HG02885 (cell line): ENCODE measurements around the gene CFDP1.

Experiments used
- ATAC-seq: cut with Tn5 transposase; IDR thresholded peaks from one replicate; pipeline ENCODE4 v1.9.1; 2021; ENCODE audit warnings: mild to moderate bottlenecking; ENCODE audit not compliant: unreplicated experiment, poor library complexity

Gene CFDP1

GRCh38 chr16:75432828-75433731 lies at the start of gene CFDP1:
CFDP1 (minus strand) TSS chr16:75433503; CDS start chr16:75433352, 151 bp downstream.
- peak; percentile 94 for ATAC-seq

DNA sequence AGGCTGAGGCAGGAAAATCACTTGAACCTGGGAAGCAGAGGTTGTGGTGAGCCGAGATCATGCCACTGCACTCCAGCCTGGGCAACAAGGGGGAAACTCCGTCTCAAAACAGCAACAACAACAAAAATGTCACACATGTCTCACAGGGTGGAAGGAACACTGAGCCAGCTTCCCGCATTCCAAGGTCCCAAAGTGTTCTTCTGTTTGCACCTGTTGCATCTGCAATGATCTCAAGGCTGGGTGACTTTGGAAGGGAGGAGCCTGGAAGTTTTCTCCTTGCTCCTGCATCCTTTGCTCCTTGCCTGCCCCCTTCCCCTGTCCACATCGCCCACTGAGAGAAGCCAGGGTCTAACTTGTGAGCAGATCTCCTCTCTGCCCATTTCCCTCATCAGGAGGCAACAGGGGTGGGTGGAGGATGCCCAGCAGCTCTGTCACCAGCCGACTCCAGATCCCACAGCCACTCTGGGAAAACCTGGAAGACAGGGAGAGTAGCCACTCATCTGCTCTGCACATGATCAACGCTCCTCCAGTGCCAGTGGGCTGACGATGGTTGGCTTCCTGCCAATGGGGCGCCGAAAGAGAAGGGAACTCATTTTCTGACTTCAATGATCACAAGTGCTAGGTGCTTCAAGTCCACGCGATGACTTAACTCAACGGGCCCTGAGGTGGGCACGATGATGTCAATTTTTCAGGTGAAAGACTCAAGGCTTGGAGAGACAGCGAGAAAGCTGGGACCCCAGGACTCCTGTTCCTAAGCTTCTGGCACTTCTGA lies 49.3 kb upstream of the CFDP1 start:
- ATAC-seq, result no peak

GRCh38 chr16:75481475-75481874 lies 48.2 kb upstream of the CFDP1 start:
- ATAC-seq, result no peak

DNA sequence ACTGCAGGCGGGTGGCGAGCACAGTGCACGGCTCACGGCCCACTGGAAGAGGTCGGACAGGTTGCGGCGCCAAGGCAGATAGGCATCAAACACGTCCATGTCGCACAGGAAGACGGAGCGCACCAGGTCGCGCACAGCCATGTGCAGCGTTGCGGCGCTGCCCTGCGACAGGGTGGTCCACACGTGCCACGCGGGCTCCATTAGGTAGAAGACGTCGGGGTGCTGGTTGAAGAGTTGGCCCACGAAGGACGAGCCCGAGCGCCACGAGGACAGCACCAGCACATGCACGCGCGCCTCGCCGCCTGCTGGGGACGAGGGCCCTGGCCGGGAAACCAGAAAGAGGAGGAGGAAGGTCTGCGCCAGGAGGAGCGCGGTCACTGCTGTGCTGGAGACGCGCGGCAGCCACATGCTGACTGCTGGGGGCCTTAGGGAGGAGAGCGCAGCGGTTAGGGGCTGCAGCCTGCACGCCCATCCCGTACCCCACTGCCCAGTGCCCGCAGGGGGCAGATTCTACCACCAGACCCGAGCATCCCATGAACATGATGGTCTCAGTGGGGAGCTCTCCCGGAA lies 46.2 kb upstream of the CFDP1 start:
- no peak for ATAC-seq

GRCh38 chr16:75478480-75479345 lies 45.4 kb upstream of the CFDP1 start:
- no peak for ATAC-seq

DNA sequence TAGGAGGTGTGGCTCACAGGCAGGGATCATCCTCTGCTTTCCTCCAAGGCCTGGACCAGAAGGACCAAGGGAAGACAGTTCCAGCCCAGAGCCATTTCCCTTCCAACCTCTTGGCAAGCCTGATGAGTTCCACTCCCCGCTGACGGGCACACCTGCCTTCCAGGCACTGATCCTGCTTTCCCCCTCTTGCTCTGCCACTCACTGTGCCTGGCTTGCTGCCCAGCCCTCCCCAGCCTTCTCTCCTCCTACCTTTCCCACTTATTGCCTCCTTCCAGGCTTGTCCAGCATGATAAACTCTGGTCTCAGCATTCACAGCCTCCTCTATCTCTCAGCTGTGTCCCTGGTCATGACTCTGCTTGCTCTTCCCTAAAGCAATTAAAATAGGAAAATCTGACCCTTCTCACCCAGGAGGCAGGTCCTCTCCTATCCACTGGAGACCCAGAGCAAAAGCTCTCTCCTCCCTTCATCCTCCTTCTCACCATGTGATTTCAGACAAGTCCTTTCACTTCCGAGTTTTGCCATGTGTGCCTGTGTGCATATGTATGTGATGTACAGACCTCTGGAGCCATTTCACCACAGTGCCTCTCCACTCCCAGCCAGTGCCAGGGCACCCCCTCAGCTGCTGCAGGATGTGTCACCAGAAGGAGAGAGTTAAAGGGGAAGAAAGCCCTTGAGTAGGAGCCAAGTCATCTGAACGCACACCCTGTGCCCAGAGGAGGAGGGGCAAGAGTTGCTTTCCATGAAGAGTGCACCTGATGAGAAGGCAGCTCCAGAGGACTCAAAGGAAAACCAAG lies 44.6 kb upstream of the CFDP1 start:
- ATAC-seq, result no peak

- ATAC-seq, result no peak
These were observed 43.5 kb upstream of the CFDP1 start for GRCh38 chr16:75476817-75477216.

DNA sequence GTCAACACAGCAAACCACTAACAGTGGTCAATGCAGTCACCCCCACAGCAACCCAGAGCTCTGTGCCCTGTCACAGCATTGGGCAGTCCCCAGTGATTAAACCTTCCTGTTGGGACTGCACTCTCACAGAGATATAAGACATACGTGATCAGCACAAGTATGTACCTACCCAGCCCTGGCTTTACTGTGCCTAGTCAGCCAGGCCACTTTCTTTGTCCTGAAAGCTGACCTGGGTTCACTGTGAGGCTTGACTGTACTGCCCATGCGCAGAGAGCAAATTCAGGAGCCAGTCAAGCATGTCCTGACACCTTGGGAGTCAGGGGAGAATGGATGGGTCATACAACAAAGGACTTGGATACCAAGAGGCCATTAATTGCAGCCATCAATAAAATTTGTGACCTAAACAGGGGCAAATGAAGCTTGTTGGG lies 42.1 kb upstream of the CFDP1 start:
- no peak for ATAC-seq

DNA sequence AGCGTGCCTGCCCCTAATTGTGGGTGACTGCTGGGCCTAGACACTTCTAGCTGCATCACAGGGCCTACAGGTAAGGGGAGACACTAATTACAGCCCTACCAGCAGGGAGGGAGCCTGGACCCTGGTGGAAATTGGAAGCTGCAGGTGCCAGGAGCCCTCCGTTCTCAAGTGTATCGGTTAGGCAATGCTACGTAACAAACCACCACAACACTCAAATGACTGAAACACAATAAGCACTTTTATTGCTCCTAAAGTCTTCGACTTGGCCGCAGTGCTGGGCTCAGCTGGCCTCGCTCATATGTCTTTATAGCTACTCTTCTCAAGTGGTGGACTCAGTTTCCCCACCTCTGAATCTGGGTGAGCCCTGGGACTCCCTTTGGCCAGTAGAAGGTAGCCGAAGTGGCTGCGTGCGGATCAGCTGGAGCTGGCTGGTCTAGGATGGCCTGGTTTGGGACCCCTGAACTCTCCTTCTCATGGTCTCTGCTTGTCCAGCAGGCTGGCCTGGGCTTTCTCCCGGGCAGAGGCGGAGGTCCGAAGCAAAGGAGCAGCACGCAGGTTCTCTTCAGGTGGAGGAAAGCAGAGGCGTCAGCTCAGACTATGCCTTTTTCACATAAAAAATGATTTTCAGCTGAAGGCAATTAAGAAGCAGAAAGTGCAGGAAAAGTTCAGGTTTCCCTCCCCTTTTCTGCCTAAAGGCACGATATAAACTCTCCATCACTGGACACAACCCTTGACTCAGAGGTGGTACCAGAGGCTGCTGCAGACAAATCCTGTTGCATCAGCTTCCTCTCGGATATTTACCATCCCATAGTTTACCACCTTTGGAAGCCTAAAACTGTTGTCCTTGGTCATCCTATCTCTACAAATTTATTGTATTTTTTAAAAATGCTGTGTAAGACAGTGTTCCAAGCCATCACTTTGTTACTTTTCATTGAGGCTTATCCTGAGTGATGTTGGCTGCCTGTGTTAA lies 39.9 kb upstream of the CFDP1 start:
- no peak for ATAC-seq

DNA sequence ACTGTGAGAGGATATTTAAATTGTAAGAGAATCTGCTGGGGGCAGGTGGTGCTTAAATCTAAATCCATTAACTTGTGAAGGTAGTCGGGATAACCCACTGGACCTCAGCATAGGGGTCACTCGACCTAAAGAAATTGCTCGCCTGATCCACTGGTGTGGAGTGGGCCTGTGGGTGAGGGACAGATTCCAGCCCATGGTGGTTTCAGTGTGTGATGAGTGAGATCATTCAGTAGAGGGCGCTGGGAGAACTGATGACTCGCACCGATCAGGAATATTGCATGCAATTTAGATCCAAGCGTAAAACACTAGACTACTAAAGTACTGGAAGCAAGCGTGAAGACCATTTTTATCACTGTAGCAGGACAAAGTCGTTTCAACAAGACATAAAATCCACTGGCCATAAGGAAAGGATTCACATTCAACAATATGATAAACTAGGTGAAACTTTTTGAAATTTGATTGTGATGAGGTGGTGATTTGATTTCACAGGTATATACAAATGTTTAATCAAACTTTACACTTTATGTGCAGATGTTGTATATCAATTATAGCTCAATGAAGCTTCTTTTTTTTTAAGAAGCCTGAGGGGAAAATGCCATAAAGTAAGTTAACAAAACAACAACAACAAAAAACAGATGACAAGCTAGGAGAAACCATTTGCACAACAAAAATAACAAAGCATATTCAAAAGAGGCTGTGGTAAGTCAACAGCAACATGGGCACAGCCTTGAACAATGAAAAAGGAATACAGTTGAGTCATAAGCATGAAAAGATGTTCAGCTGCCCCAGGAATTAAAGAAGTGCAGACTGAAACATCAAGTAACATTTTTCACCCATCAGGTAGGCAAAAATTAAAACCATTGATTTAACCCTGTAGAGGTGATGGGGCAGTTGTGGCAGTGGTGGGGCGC lies 38.7 kb upstream of the CFDP1 start:
- ATAC-seq, result peak; percentile 85

DNA sequence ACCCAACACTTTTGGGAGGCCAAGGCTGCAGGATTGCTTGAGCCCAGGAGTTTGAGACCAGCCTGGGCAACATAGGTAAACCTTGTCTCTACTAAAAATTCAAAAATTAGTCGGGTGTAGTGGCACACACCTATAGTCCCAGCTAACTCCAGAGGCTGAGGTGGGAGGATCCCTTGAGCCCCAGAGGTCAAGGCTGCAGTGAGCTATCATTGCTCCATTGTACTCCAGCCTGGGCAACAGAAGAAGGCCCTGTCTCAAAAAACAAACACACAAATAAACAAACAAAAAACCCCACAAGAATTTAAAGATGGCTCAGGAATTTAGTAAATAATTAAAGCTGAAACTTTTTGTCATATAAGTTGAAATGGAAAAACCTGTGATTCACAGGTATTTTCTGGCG lies 33.5 kb upstream of the CFDP1 start:
- no peak for ATAC-seq

DNA sequence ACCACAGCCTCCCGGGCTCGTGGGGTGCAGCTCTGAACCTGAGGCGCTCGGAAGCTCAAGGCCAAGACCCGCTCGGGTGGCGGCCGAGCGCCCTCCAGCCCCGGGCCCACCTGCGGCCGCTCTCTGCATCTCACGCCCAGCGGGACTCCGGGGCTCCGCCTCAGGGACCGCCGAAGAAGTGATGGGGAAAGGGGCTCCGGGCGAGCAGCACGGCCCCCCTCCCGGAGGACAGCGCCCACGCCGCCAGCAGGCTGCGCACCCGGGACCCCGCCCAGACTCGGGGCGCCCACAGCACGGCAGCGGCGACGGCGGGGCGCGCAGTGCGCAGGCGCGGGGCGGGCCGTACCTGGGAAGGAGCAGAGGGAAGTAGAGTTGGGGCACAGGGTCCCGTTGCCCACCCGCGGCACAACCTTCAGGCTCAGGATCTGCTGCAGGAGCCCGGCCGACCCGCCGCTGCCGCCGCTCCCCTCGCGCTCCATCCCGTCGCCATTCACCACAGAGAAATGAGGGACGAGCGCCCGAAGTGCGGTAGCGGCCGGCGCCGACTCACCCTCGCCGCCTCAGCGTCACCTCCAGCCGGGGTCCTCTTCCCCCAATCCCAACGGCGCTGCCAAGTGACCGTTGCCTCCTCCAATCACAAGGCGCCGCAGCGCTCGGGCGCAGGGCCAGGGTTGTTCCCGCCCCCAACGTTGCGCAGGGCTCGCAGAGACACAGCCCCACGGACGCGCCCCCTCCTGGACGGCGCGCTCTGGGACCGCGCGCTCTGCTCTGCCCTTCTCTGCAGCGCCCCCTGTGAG lies 31.0 kb upstream of the CFDP1 start, which contains the start of gene TMEM170A:
Gene TMEM170A, minus strand, starts transcription at position 568 of the 797 bp plus-strand sequence. Its CDS starts 89 bp downstream, at position 479.
- ATAC-seq, result peak; percentile 92

DNA sequence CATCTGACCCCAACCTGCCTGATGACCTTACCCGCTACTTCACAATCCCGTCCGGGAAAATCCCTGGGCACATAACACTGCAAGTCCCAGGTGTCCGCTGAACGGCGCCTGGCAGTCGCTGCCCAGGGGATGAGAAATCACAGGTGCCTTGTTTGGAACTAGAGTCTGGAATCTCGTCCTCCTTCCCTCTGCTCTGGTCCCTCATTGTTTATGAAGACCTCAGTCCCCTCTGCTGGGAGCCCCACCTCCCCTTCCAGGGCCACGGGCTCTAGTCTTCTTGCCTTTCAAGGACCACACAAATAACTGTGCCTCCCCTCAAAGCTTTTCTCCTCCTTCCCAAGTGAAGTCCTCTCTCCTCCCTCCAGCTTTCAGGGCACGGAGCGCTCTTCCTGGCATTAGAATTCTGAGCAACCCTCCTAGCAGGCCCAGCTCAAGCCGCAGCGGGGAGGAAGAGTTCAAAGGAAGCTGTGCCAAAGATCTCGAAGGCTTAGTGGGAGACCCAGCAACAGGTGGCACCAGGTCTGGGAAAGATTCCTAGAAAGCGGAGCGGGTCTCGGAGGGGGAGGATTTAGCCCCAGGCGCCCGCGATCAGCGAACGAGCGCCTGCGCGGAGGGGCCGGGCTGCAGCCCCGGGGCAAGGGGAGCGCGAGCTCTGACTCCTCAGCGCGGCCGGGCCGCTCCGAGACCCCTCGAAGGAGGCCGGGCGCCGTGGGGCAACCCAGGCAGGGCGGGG lies 30.3 kb upstream of the CFDP1 start:
- ATAC-seq, result peak; percentile 14

DNA sequence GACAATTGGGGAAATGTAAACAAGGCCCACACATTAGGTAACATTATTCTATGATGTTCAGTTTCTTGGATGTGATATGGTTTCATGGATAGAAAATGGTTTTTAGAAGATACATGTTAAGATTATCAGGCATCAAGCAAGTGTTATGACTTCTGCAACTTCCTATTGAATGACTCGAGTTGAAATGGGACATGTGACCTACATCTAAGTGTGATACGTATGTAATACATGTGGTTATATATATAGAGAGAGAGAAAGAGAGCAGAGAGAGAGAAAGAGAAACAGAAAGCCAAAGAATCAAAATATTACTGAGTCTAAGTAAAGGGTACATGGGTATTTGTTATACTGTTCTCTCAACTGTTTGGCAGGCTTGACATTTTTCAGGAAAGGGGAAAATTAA lies 29.5 kb upstream of the CFDP1 start:
- ATAC-seq, result peak; percentile 14

GRCh38 chr16:75461575-75461974 lies 28.3 kb upstream of the CFDP1 start:
- no peak for ATAC-seq

- ATAC-seq, result no peak
These were observed 27.1 kb upstream of the CFDP1 start for GRCh38 chr16:75460446-75460845.
